Measurements from ENCODE around the gene GRIN2C.

DNA sequence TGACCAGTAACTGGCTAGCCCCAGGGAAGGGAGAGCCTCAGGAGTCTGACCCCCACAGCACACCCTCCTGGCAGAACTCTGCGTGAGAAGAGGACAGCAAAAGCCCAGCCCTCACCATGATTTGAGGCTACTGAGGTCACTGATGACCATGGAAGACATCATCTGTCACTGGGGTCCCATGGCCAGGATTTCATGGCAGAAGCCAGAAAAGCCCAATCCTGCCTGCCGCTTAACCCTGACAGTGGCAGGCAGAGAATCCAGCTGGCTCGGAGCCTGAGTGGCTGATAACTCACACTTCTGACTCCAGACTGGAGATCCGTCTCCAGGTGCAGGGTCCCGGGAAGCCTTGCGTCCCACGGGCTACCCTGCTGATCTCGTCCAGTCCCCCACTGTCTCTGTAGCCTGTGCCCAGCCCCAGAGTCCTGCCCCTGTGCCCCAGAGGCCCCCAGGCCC is 17.5 kb downstream of the GRIN2C start:
- no peak for TF ChIP-seq ELF4 (CRISPR knock-in tag; IDR thresholded peaks at IDR 0.05)
- TF ChIP-seq FOXK2 (conservative IDR thresholded peaks at IDR 0.05 in 1 of 2, IDR thresholded peaks at IDR 0.05 in 1 of 2; ENCODE audit: low read depth in 2 of 2) = no peak
- no peak for TF ChIP-seq NR2F6 (CRISPR knock-in tag; IDR thresholded peaks at IDR 0.05)
- no peak for TF ChIP-seq FOXA3 (CRISPR knock-in tag; conservative IDR thresholded peaks at IDR 0.05 in 1 of 2, IDR thresholded peaks at IDR 0.05 in 1 of 2)
- no peak for TF ChIP-seq NFE2L1 (tag; IDR thresholded peaks at IDR 0.05; ENCODE audit: borderline replicate concordance, low read depth)
- no peak for TF ChIP-seq BRF2 (IDR thresholded peaks at IDR 0.05; ENCODE audit: borderline replicate concordance, insufficient read depth, insufficient read length)
- no peak for TF ChIP-seq RERE (CRISPR knock-in tag; IDR thresholded peaks at IDR 0.05; ENCODE audit: borderline replicate concordance)
- TF ChIP-seq, protein P1, sequence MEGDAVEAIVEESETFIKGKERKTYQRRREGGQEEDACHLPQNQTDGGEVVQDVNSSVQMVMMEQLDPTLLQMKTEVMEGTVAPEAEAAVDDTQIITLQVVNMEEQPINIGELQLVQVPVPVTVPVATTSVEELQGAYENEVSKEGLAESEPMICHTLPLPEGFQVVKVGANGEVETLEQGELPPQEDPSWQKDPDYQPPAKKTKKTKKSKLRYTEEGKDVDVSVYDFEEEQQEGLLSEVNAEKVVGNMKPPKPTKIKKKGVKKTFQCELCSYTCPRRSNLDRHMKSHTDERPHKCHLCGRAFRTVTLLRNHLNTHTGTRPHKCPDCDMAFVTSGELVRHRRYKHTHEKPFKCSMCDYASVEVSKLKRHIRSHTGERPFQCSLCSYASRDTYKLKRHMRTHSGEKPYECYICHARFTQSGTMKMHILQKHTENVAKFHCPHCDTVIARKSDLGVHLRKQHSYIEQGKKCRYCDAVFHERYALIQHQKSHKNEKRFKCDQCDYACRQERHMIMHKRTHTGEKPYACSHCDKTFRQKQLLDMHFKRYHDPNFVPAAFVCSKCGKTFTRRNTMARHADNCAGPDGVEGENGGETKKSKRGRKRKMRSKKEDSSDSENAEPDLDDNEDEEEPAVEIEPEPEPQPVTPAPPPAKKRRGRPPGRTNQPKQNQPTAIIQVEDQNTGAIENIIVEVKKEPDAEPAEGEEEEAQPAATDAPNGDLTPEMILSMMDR (IDR thresholded peaks at IDR 0.05 in 2 of 3, conservative IDR thresholded peaks at IDR 0.05 in 1 of 3; ENCODE audit: insufficient read depth in 2 of 3, low read depth in 1 of 3, low read length in 3 of 3) = no peak; a peak in 1 of 6 replicates
- no peak for TF ChIP-seq BDP1 (IDR thresholded peaks at IDR 0.05; ENCODE audit: insufficient read depth, insufficient read length)
- TF ChIP-seq NR1H2 (CRISPR knock-in tag; IDR thresholded peaks at IDR 0.05) = no peak

Measured in K562 (cell line).